Body of pancreas (tissue), 4 donors: ENCODE measurements around the gene TMEM150B. TPM values are rescaled to one million over a fixed set of nuclear protein-coding genes. Genes with fewer than 3 reads are reported as not detected.

Source experiments
- ATAC-seq: fragments of 150-250 bp; one replicate; pipeline ENCODE4 v1.9.1; 2016
- DNase-seq, 4 donors: peaks; one replicate each; pipeline ENCODE4 v3.0.0-alpha.2; 2019
- H3K27ac ChIP-seq, 4 donors: fragments of 200-600 bp; sonication (generic); 1 replicate in 3 of 4; 2 replicates in 1 of 4; pipeline versions ENCODE4 v1.5.1 to v1.6.1; 2016 to 2019; ENCODE audit warnings: mild to moderate bottlenecking in 1 of 4, mixed read lengths in 1 of 4, moderate library complexity in 1 of 4
- H3K27me3 ChIP-seq, 2 donors: fragments of 200-600 bp; sonication (generic); one replicate each; pipeline ENCODE4 v1.6.0; 2016; ENCODE audit warnings: mild to moderate bottlenecking in 1 of 2
- H3K36me3 ChIP-seq, 2 donors: fragments of 200-600 bp; sonication (generic); replicated peaks in 1 of 2; 2 replicates each; pipeline ENCODE4 v1.5.1; 2016; ENCODE audit warnings: low read depth in 2 of 2; ENCODE audit not compliant: insufficient read depth in 1 of 2
- H3K4me1 ChIP-seq: fragments of 200-600 bp; sonication (generic); one replicate; pipeline ENCODE4 v1.6.0; 2016
- H3K4me3 ChIP-seq, 2 donors: fragments of 200-600 bp; sonication (generic); 1 replicate in 1 of 2; 2 replicates in 1 of 2; pipeline ENCODE4 v1.5.1; 2016 to 2019
- H3K9me3 ChIP-seq, 3 donors: fragments of 200-600 bp; sonication (generic); 1 replicate in 2 of 3; 2 replicates in 1 of 3; pipeline ENCODE4 v1.5.1; 2016
- POLR2A ChIP-seq, 3 donors: fragments of 450-650 bp; IDR thresholded peaks; one replicate each; pipeline ENCODE4 v1.6.1; 2016; ENCODE audit warnings: antibody characterized with exemption in 3 of 3, mild to moderate bottlenecking in 2 of 3
- WGBS, 2 donors: methylation state at CpG; one replicate each; pipeline ENCODE4 v1.1.5; 2017; 5-methylcytosine and 5-hydroxymethylcytosine counted together
- intact Hi-C: fragments of 100-400 bp; cut with DNase I; formaldehyde crosslinking; loops from one replicate; pipeline ENCODE4 v1.15.1; 2023
- total RNA-seq, 2 donors: library from RNA; depleted of rRNA; stranded (reverse); fragments of >200 nt; gene quantifications; one replicate each; pipeline ENCODE4 v1.1.0, GENCODE V29; 2016
- TF ChIP-seq, protein P1 (sequence below), 7 experiments: fragments of 450-650 bp in 4 of 7; fragments of 200-600 bp in 3 of 7; sonication (generic) in 3 of 7; IDR thresholded peaks; one replicate each; pipeline ENCODE4 v1.5.1; 2016 to 2019; ENCODE audit warnings: antibody characterized with exemption in 7 of 7

TMEM150B gene
- total RNA-seq, 2 donors from 2014 or later: 1.0 TPM; not detected in 1

DNA sequence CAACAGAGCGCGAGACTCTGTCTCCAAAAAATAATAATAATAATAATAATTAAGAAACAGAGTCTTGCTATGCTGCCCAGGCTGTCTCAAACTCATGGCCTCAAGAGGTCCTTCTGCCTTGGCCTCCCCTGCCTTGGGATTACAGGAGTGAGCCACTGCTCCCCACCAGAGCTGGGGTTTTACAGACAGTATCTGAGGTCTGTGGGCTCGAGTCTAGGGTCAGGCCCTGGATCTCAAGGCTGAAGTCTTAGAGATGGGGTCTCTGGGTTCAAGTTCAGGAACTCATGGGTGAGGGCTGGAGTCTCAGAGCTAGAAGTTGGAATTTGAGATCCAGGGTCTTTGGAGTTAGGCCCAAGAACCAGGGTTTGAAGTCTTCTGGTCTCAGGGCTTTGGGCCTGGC lies 41.6 kb upstream of the TMEM150B start:
- ATAC-seq: no peak
- Histone ChIP-seq H3K4me3 (no peak overlapping the region), H3K9me3 (no peaks in the 10 kb centered on the region), H3K36me3 (no peaks in the 10 kb centered on the region), H3K27me3 (peaks cover 0 to 16% of the 10 kb centered on the region in 2 donors), H3K27ac (no peak overlapping the region), H3K4me1 (peaks cover 15% of the 10 kb centered on the region)
- no peak for DNase-seq
- TF ChIP-seq, protein P1, sequence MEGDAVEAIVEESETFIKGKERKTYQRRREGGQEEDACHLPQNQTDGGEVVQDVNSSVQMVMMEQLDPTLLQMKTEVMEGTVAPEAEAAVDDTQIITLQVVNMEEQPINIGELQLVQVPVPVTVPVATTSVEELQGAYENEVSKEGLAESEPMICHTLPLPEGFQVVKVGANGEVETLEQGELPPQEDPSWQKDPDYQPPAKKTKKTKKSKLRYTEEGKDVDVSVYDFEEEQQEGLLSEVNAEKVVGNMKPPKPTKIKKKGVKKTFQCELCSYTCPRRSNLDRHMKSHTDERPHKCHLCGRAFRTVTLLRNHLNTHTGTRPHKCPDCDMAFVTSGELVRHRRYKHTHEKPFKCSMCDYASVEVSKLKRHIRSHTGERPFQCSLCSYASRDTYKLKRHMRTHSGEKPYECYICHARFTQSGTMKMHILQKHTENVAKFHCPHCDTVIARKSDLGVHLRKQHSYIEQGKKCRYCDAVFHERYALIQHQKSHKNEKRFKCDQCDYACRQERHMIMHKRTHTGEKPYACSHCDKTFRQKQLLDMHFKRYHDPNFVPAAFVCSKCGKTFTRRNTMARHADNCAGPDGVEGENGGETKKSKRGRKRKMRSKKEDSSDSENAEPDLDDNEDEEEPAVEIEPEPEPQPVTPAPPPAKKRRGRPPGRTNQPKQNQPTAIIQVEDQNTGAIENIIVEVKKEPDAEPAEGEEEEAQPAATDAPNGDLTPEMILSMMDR (IDR thresholded peaks at IDR 0.05): no peak
- TF ChIP-seq POLR2A (IDR thresholded peaks at IDR 0.05): no peak
- 89 to 91% methylated on average over 3 of the region's 3 CpGs for WGBS, 2 donors
- intact Hi-C loops: no loop called here

DNA sequence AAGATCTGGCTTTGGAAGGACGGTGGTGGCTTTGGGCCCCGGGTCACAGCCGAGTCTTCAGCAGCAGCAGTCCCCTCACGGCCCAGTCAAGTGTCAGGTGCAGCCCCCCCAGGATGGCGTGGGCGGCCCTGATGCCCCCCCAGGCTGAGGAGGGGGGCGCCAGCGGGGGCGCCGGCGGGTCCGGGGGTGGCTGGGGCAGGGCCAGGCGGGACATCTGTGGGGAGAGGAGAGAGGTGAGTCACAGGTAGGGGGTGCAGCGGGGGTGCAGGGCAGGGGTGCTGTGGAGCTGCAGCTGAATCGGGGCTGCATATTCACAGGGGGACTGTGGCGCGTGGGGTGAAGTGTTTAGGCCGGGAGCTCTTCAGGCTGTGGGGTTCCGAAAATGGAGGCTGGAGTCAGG lies 40.8 kb upstream of the TMEM150B start:
- Histone ChIP-seq H3K4me1 (peaks cover 15% of the 10 kb centered on the region), H3K27me3 (peaks cover 0 to 16% of the 10 kb centered on the region in 2 donors), H3K36me3 (no peaks in the 10 kb centered on the region), H3K27ac (no peak overlapping the region), H3K4me3 (no peak overlapping the region), H3K9me3 (no peaks in the 10 kb centered on the region)
- intact Hi-C loops: no loop called here
- ATAC-seq (no peak), DNase-seq (no peak)
- WGBS, 2 donors: 90 to 93% methylated on average over 8 to 9 of the region's 19 CpGs
- no peak for TF ChIP-seq POLR2A (IDR thresholded peaks at IDR 0.05)
- TF ChIP-seq, protein P1 (IDR thresholded peaks at IDR 0.05): no peak

DNA sequence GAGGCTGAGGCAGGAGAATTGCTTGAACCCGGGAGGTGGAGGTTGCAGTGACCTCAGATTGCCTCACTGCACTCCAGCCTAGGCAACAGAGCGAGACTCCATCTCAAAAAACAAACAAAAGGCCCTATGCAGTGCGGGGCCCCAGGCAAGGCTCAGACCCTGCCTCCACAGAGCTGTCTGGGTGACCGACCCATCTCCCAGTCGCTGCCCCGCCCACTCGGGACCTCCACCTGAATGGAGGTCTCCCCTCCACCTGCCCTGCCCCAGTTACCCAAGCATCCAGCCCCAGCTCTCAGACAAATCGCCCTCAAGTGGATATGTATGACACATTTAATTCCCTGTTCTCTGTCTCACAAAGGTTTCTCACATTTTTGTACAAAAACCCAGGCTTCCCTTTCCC lies 40.1 kb upstream of the TMEM150B start:
- Histone ChIP-seq H3K27me3 (peaks cover 0 to 16% of the 10 kb centered on the region in 2 donors), H3K27ac (no peak overlapping the region), H3K36me3 (no peaks in the 10 kb centered on the region), H3K9me3 (no peaks in the 10 kb centered on the region), H3K4me1 (peaks cover 15% of the 10 kb centered on the region), H3K4me3 (no peak overlapping the region)
- intact Hi-C loops: no loop called here
- DNase-seq: no peak
- 60 to 64% methylated on average over 8 of the region's 8 CpGs for WGBS, 2 donors
- no peak for ATAC-seq
- no peak for TF ChIP-seq POLR2A (IDR thresholded peaks at IDR 0.05)
- TF ChIP-seq, protein P1 (IDR thresholded peaks at IDR 0.05): no peak

DNA sequence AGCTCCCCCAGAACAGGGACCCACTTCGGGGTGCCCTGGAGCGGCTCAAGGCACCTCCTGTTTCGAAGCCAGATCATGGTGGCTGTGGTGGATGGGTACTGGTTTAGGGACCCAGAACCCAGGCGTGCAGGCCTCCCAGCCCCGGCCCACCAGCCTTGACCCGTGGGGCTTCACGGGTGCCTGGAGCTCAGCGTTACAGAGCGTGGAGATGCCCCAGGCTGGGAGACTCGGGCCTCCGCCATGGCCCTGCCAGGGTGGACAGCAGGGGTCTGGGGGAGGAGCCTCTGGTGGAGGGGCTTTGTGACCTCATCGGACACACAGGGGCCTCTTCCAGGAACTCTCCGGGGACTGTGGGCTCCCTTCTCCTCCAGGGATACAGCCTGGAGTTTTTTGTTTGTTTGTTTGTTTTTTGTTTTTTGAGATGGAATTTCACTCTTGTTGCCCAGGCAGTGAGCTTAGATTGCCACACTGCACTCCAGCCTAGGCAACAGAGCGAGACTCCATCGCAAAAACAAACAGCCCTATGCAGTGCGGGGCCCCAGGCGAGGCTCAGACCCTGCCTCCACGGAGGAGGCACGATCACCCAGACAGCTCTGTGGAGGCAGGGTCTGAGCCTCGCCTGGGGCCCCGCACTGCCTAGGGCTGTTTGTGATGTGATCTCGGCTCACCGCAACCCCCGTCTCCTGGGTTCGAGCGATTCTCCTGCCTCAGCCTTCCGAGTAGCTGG lies 38.0 kb upstream of the TMEM150B start, which contains the start of gene GARIN5B:
Gene GARIN5B, minus strand, starts transcription at position 271 of the 727 bp plus-strand sequence. Its CDS starts 194 bp downstream, at position 77.
- 72 to 74% methylated on average over 3 to 27 of the region's 27 CpGs for WGBS, 2 donors
- H3K27ac ChIP-seq: no peak within 1 kb of the TSS
- intact Hi-C loops: no loop called here
- H3K9me3 ChIP-seq: no peaks in the 10 kb centered on the region
- ATAC-seq: no peak
- no peaks in the 10 kb centered on the region for H3K27me3 ChIP-seq
- no peaks in the 10 kb centered on the region for H3K36me3 ChIP-seq
- no peak for TF ChIP-seq POLR2A (IDR thresholded peaks at IDR 0.05)
- TF ChIP-seq, protein P1 (IDR thresholded peaks at IDR 0.05): no peak
- DNase-seq: no peak
- H3K4me1 ChIP-seq: no peaks in the 10 kb centered on the region
- H3K4me3 ChIP-seq: no peak within 1 kb of the TSS
